DMS153 treated with DMSO at 0.1 percent for 48 hours (cell line): ENCODE measurements around the gene IL31RA.
"Not testable (repeated sequence)": the region's sequence is repeated elsewhere in the genome, so short reads cannot be mapped to it uniquely, and the experiment has no call there.

Experiments
- DNase-seq: peaks from one replicate; lab custom pipeline; 2025; ENCODE audit not compliant: unreplicated experiment; lab: John Stamatoyannopoulos, UW

The IL31RA gene

DNA sequence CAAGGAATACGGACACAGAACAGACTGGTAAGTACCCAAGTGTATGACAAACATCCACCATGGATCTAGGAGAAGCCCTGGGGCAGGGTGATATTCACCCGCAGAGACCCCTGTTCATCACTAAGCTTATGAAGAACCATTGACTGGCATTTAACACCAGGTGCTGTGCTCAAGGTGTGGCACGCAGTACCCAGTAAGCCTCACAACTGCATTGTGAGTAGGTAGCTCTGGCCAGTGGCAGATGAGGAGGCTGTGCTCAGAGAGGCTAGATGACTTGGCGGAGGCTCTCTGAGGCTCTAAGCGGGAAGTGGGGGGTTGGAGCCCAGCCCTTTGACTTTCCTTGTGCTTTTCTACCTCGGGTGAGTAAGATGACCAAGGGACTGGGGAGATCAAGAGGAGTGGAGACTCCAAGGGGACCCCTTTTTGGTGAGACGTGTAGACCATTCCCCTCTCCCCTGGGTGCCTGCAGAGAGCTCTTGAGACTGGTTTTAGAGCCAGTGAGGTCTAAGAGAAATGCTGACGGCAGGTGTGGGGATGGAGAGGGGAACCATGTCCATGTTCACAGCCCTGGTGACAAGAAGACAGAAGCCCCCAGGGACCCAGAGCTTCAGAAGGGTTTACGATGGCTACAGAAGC lies 72.8 kb downstream of the IL31RA start:
- DNase-seq: no peak

DNA sequence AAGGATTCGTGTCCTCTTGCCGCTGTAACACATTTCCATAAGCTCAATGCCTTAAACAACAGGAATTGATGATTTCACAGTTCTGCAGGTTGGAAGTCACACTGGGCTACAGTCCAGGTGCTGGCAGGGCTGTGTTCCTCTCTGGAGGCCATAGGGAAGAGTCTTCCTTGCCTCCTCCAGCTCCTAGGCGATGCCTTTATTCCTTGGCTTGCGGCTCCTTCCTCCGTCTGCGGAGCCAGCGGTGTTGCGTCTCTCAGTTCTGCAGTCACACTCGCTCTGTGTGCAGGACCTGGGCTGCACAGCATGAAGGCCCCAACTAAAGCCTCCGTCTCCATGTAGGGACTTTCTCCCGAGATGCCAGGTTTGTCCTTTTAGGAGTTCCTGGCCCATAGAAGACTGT lies 73.6 kb downstream of the IL31RA start:
- no peak for DNase-seq

DNA sequence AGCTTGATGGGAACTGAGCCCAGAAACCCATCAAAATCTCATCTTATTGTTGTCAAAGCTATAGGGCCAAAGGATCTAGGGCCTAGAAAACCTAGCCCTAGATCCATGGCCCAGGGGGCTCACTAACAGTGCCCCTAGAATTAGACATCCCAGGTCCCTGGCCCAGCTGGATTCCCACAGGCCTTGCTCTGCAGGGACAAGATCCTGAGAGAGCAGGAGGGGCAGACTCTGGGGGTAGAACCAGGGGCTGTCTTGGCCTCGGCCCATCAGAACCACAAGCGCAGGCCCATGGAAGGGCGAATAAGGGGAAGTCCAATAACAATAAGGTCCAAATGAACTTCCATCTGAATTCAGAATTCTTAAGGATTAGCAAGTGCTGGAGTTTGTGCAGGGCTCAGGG lies 74.0 kb downstream of the IL31RA start:
- no peak for DNase-seq

DNA sequence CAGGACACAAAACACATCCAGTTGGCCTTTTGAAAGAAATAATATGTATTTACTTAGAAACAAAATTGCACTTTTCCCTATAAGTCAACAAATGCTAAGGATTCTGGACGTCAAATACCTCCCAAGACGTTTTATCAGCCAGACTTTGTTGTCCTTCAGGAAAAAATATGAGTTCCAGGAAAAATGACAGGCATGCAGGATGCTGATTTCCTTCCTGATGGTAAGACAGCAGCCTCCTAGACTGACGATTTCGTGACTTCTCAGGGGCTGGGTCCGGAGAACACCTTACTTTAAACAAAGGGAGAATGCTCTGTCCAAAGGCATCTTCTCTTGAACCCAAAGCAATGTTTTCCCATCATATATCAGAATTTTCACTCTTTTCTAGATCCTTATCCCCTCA lies 74.6 kb downstream of the IL31RA start:
- DNase-seq: no peak

DNA sequence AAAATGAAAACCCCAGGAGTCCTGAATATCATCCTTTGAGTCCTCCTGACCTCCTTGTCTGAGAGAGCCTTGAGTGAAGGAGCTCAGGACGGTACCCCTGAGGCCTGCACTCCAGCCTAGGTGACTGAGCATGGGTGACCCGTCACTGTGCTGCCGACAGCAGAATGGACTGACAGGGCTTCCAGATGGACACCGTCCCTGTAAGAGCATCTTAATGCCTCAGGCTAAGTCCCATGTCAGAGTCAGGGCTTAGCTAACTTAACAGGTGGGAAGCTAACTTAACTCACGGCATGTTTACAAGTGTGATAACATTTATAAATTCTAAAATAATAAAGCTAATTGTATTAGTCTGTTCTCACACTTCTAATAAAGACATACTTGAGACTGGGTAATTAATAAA lies 75.3 kb downstream of the IL31RA start:
- DNase-seq: no peak

DNA sequence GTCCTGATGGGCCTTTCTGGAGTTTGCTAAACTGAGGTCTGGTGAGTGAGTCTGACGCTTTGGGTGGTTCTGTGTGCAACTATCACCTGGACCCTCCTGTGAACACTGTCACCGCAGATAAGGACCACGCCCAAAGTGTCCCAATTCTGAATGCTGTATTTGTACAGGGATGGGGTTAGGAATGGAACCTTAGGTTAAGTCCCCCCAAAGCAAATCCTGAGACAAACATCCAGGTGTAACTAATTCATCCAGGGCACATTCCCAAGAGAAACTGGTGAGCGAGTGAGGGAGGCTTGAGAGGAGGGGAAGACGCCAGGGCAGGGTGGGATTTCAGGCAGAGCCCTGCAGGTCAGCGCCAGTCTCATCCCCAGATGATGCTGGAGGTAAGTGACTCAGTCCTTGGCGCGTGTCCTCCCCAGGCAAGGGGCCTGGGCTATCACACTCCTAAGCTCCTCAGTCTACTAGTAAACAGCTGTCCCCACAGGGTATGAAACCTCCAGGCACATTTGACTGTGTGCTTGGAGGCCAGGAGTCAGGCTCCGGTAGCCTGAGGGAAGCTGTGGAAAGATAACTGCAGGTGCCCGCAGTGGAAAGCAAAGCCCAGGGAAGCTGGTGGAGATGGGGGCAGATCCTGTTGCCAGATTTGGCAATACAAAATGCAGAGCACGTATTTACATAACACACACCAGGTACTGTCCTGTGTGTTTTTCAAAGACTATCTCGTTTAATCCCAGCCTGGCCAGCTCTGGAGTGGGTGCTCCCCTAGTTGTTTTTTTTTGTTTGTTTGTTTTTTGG lies 76.9 kb downstream of the IL31RA start:
- no peak for DNase-seq

DNA sequence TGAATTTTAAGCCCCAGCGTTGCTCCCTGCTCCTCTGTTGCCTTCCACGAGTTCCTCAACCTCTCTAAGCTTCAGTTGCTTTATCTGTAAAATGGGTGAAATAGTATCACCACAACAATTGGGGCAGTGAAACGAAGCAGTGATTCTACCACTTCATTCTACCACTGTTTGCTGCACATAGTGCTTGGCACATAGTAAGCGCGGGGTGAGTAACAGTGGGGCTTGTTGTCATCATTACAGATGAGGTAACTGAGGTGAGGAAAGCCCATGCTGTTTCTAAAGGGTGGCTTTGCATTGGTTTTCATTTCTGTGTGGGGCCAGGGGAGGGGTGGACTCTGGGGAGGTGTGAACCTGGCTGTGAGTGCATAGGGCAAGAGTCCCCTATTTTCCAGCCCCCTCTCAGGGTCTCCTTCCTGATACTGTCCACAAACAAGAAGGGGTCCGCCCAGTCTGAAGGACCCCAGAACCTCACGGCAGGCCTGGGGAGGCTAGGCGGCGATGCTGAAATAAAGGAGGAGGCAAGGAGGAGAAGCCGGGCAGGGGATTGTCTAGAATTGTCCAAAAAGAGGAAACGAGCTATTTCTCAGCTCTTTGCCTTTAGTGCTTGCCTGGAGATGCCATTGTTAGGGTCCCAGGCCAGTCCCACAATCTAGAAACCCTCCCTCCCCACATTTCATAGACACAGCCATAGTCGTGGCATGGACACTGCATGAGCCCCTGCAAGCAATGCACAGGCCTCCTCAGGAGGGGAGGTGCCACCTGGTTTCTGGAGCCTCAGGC lies 78.1 kb downstream of the IL31RA start:
- DNase-seq: no peak

DNA sequence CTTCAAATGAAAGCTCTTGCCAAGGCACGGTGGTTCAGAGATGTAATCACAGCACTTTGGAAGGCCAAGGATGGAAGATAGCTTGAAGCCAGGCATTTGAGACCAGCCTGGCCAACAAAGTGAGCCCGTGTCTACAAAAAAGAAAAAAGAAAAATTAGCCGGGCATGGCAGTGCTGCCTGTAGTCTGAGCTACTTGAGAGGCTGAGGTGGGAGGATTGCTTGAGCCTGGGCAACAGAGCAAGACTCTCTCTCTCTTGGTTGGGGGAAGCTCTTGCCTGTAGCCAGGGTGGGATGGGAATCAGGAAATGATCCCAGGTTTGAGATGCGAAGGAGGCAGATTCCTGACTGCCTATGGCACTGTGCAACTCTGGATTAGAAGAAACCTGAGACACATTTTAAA lies 81.5 kb downstream of the IL31RA start:
- DNase-seq: no peak

DNA sequence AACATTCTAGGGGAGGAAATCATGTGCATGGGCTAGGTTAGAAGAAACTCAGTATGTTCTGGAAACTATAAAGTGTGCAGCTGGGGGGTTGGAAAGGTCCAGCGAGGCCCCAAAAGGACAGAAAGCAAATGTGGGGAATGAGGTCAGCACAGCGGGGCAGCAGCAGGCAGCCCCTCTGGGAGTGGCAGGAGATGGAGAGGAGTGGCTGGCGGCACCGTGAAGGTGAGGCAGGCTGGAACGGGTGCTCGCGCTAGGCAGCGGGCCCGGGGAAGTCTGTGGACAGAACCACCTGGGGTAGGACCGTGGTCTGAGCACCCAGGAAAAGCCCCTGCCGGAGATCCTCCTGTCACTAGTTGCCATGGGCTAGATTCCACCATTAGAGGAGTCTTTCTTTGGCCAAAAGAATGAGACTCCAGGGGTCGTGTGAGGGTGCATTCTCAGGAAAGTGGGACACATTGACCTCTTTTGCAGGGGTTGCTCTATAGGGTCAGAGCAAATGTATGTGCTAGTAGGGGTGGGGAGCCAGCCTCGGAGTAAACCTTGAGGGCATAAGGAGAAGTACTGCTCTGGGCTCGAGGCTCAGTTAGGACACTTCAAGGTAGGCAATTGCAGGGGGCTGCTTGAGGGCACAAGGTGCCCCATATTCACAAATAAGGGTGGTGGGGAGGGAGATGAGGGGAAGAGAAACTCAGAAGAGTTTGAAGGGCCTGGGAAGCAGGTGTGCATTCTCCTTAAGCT lies 82.4 kb downstream of the IL31RA start:
- no peak for DNase-seq

DNA sequence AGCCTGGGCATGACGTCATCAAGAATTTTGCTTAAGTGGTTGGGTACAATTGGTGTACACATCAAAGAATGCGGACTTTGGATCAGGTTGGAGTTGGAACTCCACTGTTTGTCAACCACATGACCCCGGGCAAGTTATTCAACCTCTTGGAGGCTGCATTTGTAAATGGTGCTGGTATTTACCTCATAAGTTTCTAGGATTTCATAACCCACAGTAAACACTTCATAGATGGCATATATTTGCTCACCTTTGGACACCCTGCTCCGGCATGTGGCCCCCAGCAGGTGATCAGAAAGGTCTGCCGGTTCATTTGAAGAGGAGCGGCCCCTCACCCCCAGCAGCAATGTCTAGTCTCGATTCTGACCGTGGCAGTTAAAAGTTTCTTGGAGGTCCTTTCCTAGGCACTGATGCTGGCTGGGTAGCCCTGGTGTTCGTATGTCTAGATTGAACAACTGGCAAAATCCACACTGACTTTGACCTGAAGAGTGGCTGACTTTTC lies 83.0 kb downstream of the IL31RA start:
- no peak for DNase-seq

DNA sequence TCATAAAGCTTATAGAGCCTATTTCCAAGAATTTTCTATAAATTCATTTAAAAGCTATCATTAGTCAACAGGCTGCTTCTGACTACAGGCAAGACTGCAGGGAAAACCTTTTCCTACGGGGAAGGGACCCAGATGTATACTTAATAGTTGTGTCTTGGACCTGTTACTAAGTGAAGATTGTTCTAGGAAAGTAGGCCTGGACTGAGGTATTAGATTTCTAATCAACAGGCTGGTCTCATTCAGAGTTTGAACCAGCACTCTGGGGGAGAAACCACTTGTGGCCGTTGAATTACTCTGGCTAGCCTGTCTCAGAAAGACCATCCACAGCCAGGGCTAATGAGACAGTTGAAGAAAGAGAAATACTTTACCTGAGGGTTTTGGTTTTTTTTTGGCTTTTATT lies 83.6 kb downstream of the IL31RA start:
- DNase-seq: no peak

DNA sequence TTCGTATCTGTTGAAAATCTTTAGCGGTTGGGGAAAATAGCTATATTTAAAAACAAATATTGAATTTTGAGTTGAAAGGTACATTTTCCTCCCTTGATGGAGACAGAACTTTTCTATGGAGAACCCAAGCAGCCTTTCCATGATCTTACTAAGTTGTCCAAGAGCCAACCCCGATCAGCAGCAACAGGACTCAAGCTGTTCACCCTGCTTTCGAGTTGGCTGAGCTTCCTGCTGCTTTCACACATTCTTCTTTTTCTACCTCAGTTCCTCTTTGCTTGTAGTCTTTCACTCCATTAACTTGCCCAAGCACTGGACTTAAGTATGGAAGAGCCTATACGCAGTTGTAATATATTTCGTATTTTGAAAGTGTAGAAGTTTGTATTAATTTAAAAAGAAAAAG lies 84.2 kb downstream of the IL31RA start:
- no peak for DNase-seq

DNA sequence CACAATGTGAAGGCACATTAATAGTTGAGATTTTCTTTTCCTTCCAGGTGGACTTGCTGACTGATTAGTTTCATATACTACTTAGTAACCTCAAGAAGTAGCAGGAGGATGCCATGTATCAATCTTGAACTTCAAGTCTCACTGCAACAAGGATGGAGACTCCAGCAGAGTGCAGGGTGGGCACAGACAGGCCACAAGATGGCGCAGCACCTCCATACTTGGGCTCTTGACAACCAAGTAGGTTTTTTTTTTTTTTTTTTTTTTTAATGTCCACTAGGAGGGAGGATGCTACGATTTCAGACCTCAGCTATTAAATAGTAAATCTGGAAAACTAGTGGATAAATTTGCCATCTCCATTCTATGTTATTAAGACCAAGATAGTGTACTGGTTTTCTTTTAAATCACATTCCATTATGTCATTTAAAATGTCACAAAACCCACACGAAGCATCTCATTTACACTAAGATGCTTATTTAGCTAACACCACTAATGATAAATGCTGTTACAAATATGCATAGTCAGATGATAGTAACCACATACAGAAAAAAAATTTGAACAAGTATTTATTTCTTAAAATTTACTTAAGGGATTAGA lies 85.0 kb downstream of the IL31RA start:
- no peak for DNase-seq

DNA sequence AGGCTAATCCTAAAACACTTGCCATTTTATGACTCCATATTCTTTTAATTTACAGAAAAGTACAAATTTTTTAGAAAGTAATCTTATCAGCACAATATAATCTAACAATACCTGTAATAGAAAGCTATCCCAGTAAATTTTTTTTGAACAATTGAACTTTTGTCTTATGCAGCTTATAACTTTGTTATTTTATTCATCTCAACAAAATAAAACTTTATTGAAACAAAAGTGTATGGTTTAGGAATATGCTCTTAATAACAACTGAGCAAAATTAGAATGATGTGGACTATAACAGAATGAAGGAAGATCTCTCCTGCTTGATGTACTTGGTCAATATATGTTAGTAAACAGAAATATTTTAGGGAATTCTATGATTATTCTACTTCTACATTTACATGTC lies 86.4 kb downstream of the IL31RA start:
- DNase-seq: not testable (repeated sequence)

DNA sequence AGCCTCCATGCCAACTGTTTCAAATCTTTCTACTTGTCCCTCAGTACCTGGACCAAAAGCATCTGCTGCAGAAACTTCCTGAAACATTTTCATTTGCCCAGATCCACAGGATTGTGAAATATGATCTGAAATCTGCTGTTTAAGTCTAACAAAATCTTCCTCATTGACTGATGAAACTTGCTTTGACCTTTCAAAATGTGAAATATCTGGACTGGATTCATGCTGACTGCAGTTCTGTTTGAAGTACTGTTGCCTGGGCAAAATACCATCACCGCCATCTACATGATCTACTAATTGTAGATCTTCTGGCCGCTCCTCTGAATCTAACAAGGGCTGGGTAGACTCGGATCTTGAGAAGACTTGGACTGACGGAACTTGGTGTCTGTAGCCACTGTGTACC lies 90.0 kb downstream of the IL31RA start:
- not testable (repeated sequence) for DNase-seq

DNA sequence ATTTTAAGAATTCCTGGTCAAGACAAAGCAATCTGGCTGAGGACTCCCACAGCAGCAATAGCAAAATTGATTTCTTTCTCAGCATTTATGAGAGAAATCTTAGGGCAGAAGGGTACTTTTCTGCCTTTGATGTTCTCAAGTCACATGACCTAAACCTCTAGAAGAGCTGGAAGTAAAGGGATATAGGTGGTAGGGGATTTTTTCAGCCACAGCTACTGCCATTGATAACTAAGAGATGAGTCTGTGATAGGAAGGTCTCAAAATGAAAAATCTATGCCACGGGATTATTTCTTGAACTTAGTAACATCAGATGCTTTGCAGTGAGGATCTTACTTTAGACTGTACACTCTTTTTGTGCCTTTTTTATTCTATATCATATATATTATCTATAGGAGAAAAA lies 108.1 kb downstream of the IL31RA start:
- no peak for DNase-seq

DNA sequence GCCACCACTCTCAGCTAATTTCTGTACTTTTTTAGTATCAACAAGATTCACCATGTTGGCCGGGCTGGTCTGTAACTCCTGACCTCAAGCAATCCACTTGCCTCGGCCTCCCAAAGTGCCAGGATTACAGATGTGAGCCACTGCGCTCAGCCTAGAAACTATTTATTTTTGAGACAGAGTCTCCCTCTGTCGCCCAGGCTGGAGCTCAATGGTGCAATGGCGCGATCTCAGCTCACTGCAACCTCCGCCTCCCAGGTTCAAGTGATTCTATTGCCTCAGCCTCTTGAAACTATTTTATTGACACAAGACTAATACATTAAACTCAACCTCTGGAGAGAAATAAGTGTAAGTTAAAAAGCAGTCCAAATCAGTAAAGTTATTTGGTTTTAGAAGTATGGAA lies 109.6 kb downstream of the IL31RA start:
- no peak for DNase-seq

DNA sequence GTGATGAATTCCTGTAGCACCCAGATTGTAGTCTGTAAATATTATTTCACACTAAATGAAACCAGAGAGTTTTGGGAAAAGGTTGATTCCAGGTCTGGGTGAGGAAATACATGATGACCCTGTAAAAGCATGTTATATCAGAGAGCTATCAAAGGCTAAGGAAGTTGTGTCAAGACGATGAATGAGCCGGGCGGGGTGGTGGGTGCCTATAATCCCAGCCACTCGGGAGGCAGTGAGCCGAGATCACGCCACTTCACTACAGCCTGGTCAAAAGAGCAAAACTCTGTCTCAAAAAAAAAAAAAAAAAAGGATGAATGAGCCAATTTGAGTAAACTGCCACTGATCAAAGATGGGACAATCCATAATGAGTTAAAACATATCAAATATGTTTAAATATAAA lies 114.4 kb downstream of the IL31RA start:
- DNase-seq: no peak

DNA sequence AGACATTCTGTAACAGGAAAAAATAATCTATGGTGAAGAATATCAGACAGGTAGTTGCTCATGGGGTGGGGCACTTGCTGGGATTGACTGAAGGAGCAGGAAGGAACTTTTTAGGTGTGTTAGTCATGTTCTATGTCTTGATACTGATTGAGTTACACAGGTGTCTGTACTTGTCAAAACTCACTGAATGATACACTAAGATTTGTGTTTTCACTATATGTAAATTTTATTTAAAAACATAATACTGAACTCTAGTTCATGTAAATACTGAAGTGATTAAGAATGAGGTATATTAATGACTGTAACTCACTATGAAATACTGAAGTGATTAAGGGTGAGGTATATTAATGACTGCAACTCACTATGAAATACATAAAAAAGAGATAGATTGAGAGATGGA lies 115.1 kb downstream of the IL31RA start:
- no peak for DNase-seq

DNA sequence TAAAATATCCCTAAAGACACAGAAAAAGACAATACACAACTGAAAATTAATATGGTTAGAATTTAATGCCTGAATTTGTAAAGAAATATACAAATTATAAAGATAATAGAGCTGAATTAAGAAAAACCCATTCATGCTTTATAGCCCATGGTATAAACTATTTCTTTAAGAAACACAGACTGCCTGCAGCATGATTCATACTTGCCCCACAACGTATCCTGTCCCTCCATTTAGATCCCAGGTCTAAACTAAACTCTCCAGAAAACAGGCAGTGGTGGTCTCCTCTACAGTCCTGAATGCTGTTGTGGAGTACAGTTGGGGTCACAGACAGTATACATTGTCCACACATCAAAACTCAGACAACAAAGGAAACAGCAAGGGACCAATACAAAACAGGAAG lies 118.8 kb downstream of the IL31RA start:
- no peak for DNase-seq
